ENCODE measurements around the gene NRCAM.

The NRCAM gene

GRCh38 chr7:108374899-108375298, 81.3 kb downstream of the NRCAM start (continued):
- TF ChIP-seq BCL6B (tag by site-specific recombination; IDR thresholded peaks at IDR 0.05) = no peak

- no peaks in the 10 kb centered on the region for H3K4me1 ChIP-seq (ENCODE audit: control insufficient read depth, insufficient read depth, low read length)
- H3K36me3 ChIP-seq (ENCODE audit: control insufficient read depth in 2 of 2, insufficient read depth in 1 of 2, low read length in 2 of 2) = no peaks in the 10 kb centered on the region
- CTCF ChIA-PET = no interaction called here
- no peak overlapping the region for H3K4me3 ChIP-seq (ENCODE audit: low read depth, low read length)
- POLR2A ChIA-PET = no interaction called here
- TF ChIP-seq ZNF16 (tag by site-specific recombination; IDR thresholded peaks at IDR 0.05; ENCODE audit: low read depth) = no peak
- no peak for TF ChIP-seq ZNF132 (tag by site-specific recombination; IDR thresholded peaks at IDR 0.05; ENCODE audit: borderline replicate concordance)
- no peak overlapping the region for H3K27ac ChIP-seq (ENCODE audit: extremely low read depth, low read depth, low read length)
- no peaks in the 10 kb centered on the region for H3K9me3 ChIP-seq (ENCODE audit: control insufficient read depth, insufficient read depth, low read depth, low read length)
Measured at GRCh38 chr7:108372618-108373017, 83.6 kb downstream of the NRCAM start.

- ChIA-PET POLR2A (no interaction called here), CTCF (interaction anchor here (0.6 kb wide), 1 partner anchor 18 kb away, joined by 4 read pairs; no protein-coding TSS in a partner anchor)
- no peaks in the 10 kb centered on the region for H3K4me1 ChIP-seq (ENCODE audit: control insufficient read depth, insufficient read depth, low read length)
- no peak overlapping the region for H3K27ac ChIP-seq (ENCODE audit: extremely low read depth, low read depth, low read length)
- no peaks in the 10 kb centered on the region for H3K9me3 ChIP-seq (ENCODE audit: control insufficient read depth, insufficient read depth, low read depth, low read length)
- H3K4me3 ChIP-seq (ENCODE audit: low read depth, low read length) = no peak overlapping the region
- H3K36me3 ChIP-seq (ENCODE audit: control insufficient read depth in 2 of 2, insufficient read depth in 1 of 2, low read length in 2 of 2) = no peaks in the 10 kb centered on the region
- TF ChIP-seq ZNF140 (tag by site-specific recombination; IDR thresholded peaks at IDR 0.05) = no peak
- no peak for TF ChIP-seq ZSCAN18 (tag by site-specific recombination; IDR thresholded peaks at IDR 0.05)
- no peak for TF ChIP-seq ZNF521 (tag by site-specific recombination; IDR thresholded peaks at IDR 0.05)
- TF ChIP-seq KLF8 (tag by site-specific recombination; IDR thresholded peaks at IDR 0.05) = no peak
- TF ChIP-seq ZFP69B (tag by site-specific recombination; IDR thresholded peaks at IDR 0.05) = no peak
- TF ChIP-seq ZBTB1 (tag by site-specific recombination; IDR thresholded peaks at IDR 0.05) = no peak
- no peak for TF ChIP-seq KLF16 (tag by site-specific recombination; IDR thresholded peaks at IDR 0.05)
- TF ChIP-seq ZNF677 (tag by site-specific recombination; IDR thresholded peaks at IDR 0.05) = no peak
- TF ChIP-seq ZNF354C (tag by site-specific recombination; IDR thresholded peaks at IDR 0.05; ENCODE audit: borderline replicate concordance, low read depth) = no peak
- no peak for TF ChIP-seq ZNF16 (tag by site-specific recombination; IDR thresholded peaks at IDR 0.05; ENCODE audit: low read depth)
- no peak for TF ChIP-seq ZNF2 (tag by site-specific recombination; IDR thresholded peaks at IDR 0.05)
- no peak for TF ChIP-seq ZNF658 (tag by site-specific recombination; IDR thresholded peaks at IDR 0.05)
- TF ChIP-seq ZNF23 (tag by site-specific recombination; IDR thresholded peaks at IDR 0.05; ENCODE audit: borderline replicate concordance) = no peak
- no peak for TF ChIP-seq TSHZ1 (tag by site-specific recombination; IDR thresholded peaks at IDR 0.05; ENCODE audit: borderline replicate concordance)
- TF ChIP-seq KLF17 (tag by site-specific recombination; IDR thresholded peaks at IDR 0.05) = no peak
- TF ChIP-seq ZNF707 (tag by site-specific recombination; IDR thresholded peaks at IDR 0.05) = no peak
- no peak for TF ChIP-seq ZNF768 (tag by site-specific recombination; IDR thresholded peaks at IDR 0.05)
Measured at GRCh38 chr7:108370616-108371015, 85.6 kb downstream of the NRCAM start.
